ENCODE results near the gene CAPN11. TPM values are rescaled to one million over a fixed set of nuclear protein-coding genes. Genes with fewer than 3 reads are reported as not detected.

CAPN11 gene
- total RNA-seq, 1 experiment from 2014 or later = 0.28 TPM

- no CpG with 5 or more reads among the region's 14 CpGs for WGBS (ENCODE audit: extremely low coverage, insufficient read length, low lambda C conversion rate)
- H4K8ac ChIP-seq (replicated peaks; ENCODE audit: insufficient read length, low read depth, low read length) = no peak overlapping the region
- no peak overlapping the region for H2BK5ac ChIP-seq (ENCODE audit: insufficient read length, low read length)
- H2BK20ac ChIP-seq (ENCODE audit: low read depth, low read length, poor library complexity, severe bottlenecking) = no peak overlapping the region
- H3K27me3 Mint-ChIP-seq (ENCODE audit: low read depth) = peaks cover 3% of the 10 kb centered on the region
- H2BK15ac ChIP-seq (ENCODE audit: low read depth, low read length) = no peak overlapping the region
- H3K23me2 ChIP-seq (ENCODE audit: insufficient read length, low read depth, low read length, poor library complexity, severe bottlenecking) = peaks cover 3% of the 10 kb centered on the region
- no peak overlapping the region for H4K91ac ChIP-seq (ENCODE audit: insufficient read length, low read depth, low read length)
- peak overlapping the region; percentile 42 to 96 (median 47); a peak in 5 of 7 replicates for H3K27ac Mint-ChIP-seq
- H4K20me1 ChIP-seq (ENCODE audit: control insufficient read depth, insufficient read depth, insufficient read length) = no peaks in the 10 kb centered on the region
- no peak overlapping the region for H2AK5ac ChIP-seq (ENCODE audit: insufficient read length, low read length)
- H2AFZ ChIP-seq (ENCODE audit: low read length) = no peak overlapping the region
- no peaks in the 10 kb centered on the region for H3K79me1 ChIP-seq (ENCODE audit: insufficient read depth, low read depth, low read length, poor library complexity, severe bottlenecking)
- no peak for DNase-seq
- H3K4me1 Mint-ChIP-seq = peaks cover 34 to 36% of the 10 kb centered on the region in 2 experiments
- no peak overlapping the region for H2BK120ac ChIP-seq (ENCODE audit: low read depth, low read length, poor library complexity, severe bottlenecking)
- H3K27me3 ChIP-seq (ENCODE audit: insufficient read depth, low read length) = no peaks in the 10 kb centered on the region
- H3K18ac ChIP-seq (ENCODE audit: insufficient read length, low read depth, low read length) = no peak overlapping the region
- no peak overlapping the region for H3K27ac ChIP-seq (ENCODE audit: insufficient read length, low read depth, low read length)
- no peak overlapping the region for H3K56ac ChIP-seq (ENCODE audit: insufficient read length, low read depth, low read length)
- no peak overlapping the region for H3K9ac ChIP-seq (ENCODE audit: extremely low read depth, insufficient read length, low read length)
- H3K4me3 Mint-ChIP-seq = no peak overlapping the region; a peak in 1 of 5 replicates
- no peak overlapping the region for H4K5ac ChIP-seq (ENCODE audit: insufficient read length, low read depth, low read length)
- no peak overlapping the region for H3K4ac ChIP-seq (ENCODE audit: low read depth, low read length)
- no peaks in the 10 kb centered on the region; the same call in 1 of the 2 replicates for H3K4me1 ChIP-seq (ENCODE audit: insufficient read depth, low read length)
- no peak overlapping the region for H2BK12ac ChIP-seq (ENCODE audit: insufficient read length, low read depth, low read length)
- H3K9me3 ChIP-seq (ENCODE audit: control insufficient read depth, low read depth, low read length) = no peaks in the 10 kb centered on the region
- H3K79me2 ChIP-seq (ENCODE audit: insufficient read depth, low read length) = no peaks in the 10 kb centered on the region
- H3T11ph ChIP-seq (ENCODE audit: low read length) = no peak overlapping the region
- H3K4me2 ChIP-seq (ENCODE audit: insufficient read depth, insufficient read length, low read length) = no peak overlapping the region
- peaks cover 47 to 68% (median 65%) of the 10 kb centered on the region in 3 experiments for H3K36me3 Mint-ChIP-seq (ENCODE audit: insufficient read depth in 1 of 3, low read depth in 3 of 3)
- H3K14ac ChIP-seq (ENCODE audit: insufficient read depth, low read length) = no peak overlapping the region
- H3K9me3 Mint-ChIP-seq = no peaks in the 10 kb centered on the region; a peak in 1 of 5 replicates
- TF ChIP-seq, protein P1, sequence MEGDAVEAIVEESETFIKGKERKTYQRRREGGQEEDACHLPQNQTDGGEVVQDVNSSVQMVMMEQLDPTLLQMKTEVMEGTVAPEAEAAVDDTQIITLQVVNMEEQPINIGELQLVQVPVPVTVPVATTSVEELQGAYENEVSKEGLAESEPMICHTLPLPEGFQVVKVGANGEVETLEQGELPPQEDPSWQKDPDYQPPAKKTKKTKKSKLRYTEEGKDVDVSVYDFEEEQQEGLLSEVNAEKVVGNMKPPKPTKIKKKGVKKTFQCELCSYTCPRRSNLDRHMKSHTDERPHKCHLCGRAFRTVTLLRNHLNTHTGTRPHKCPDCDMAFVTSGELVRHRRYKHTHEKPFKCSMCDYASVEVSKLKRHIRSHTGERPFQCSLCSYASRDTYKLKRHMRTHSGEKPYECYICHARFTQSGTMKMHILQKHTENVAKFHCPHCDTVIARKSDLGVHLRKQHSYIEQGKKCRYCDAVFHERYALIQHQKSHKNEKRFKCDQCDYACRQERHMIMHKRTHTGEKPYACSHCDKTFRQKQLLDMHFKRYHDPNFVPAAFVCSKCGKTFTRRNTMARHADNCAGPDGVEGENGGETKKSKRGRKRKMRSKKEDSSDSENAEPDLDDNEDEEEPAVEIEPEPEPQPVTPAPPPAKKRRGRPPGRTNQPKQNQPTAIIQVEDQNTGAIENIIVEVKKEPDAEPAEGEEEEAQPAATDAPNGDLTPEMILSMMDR (conservative IDR thresholded peaks at IDR 0.05) = no peak
- no peak overlapping the region for H3K23ac ChIP-seq (ENCODE audit: insufficient read length, low read depth, low read length)
Observed at GRCh38 chr6:44233567-44234100, 75.0 kb downstream of the CAPN11 start.

Other genes with a start within 250 kb of the CAPN11 start
- 80.1 and 80.3 TPM in 2 replicates for gene MRPL14, start 31.4 kb upstream of the CAPN11 start, total RNA-seq (2021)
- 56.3 and 56.8 TPM in 2 replicates for gene TMEM63B, start 31.3 kb upstream of the CAPN11 start, total RNA-seq (2021)
- 1.1 and 1.8 TPM in 2 replicates for gene MYMX, start 58.1 kb downstream of the CAPN11 start, total RNA-seq (2021)
- gene SLC29A1, start 64.8 kb downstream of the CAPN11 start, total RNA-seq (2021) = 118 and 124 TPM in 2 replicates
- gene HSP90AB1, start 88.3 kb downstream of the CAPN11 start, total RNA-seq (2021) = 1,986 and 2,056 TPM in 2 replicates
- gene SLC35B2, start 98.7 kb downstream of the CAPN11 start, total RNA-seq (2021) = 34.5 and 36.1 TPM in 2 replicates
- 9.7 and 12.1 TPM in 2 replicates for gene NFKBIE, start 106.7 kb downstream of the CAPN11 start, total RNA-seq (2021)
- 2.4 and 2.7 TPM in 2 replicates for gene TMEM151B, start 111.6 kb downstream of the CAPN11 start, total RNA-seq (2021)
- gene AARS2, start 154.5 kb downstream of the CAPN11 start, total RNA-seq (2021) = 21.7 and 22.1 TPM in 2 replicates
- not detected in 2 replicates for gene SPATS1, start 183.8 kb downstream of the CAPN11 start, total RNA-seq (2021)
- 34.3 and 34.6 TPM in 2 replicates for gene CDC5L, start 228.9 kb downstream of the CAPN11 start, total RNA-seq (2021)

Measured in H9 (cell line).